Astrocyte of the spinal cord (primary cell): ENCODE data around the gene BRAT1.
"Not testable (repeated sequence)": the region's sequence is repeated elsewhere in the genome, so short reads cannot be mapped to it uniquely, and the experiment has no call there.

Source experiments
- DNase-seq: peaks from one replicate; pipeline ENCODE4 v3.0.0; 2011; ENCODE audit warnings: low read depth, low spot score
- H3K4me3 ChIP-seq: 2 replicates; pipeline ENCODE4 v1.5.1; 2011; ENCODE audit warnings: low read depth, mild to moderate bottlenecking, low read length, moderate library complexity
- in situ Hi-C: cut with HindIII; loops from 2 replicates; pipeline ENCODE4 v1.10.0; 2017; ENCODE audit warnings: low sequenced_read_pairs
- TF ChIP-seq, protein P1 (sequence below): IDR thresholded peaks from 2 replicates; pipeline ENCODE4 v1.5.1; 2012; ENCODE audit warnings: low read depth, mild to moderate bottlenecking, low read length, inconsistent platforms

BRAT1 gene

GRCh38 chr7:2541291-2542010, 13.9 kb downstream of the BRAT1 start:
- TF ChIP-seq, protein P1, sequence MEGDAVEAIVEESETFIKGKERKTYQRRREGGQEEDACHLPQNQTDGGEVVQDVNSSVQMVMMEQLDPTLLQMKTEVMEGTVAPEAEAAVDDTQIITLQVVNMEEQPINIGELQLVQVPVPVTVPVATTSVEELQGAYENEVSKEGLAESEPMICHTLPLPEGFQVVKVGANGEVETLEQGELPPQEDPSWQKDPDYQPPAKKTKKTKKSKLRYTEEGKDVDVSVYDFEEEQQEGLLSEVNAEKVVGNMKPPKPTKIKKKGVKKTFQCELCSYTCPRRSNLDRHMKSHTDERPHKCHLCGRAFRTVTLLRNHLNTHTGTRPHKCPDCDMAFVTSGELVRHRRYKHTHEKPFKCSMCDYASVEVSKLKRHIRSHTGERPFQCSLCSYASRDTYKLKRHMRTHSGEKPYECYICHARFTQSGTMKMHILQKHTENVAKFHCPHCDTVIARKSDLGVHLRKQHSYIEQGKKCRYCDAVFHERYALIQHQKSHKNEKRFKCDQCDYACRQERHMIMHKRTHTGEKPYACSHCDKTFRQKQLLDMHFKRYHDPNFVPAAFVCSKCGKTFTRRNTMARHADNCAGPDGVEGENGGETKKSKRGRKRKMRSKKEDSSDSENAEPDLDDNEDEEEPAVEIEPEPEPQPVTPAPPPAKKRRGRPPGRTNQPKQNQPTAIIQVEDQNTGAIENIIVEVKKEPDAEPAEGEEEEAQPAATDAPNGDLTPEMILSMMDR = no peak
- in situ Hi-C loops = no loop called here
- DNase-seq = no peak
- H3K4me3 ChIP-seq = no peak overlapping the region

- no peak overlapping the region for H3K4me3 ChIP-seq
- in situ Hi-C loops = no loop called here
- TF ChIP-seq, protein P1 = no peak
- DNase-seq = no peak
These were observed 14.7 kb downstream of the BRAT1 start for GRCh38 chr7:2540641-2541051.

DNA sequence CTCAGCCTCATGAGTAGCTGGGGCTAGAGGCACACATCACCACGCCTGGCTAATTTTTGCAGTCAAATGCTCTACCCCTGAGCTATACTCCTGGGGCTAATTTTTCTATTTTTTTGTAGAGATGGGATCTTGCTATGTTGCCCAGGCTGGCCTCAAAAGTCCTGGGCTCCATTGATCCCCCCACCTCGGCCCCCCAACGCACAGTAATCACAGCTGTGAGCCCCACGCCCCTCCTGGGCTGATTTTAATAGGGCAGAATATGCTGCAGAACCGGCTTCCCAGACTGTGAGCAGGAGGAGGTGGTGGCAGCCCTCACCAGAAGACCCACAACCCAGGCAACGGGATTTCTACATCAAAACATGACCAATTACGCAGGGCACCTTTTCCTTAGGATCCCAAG, 15.2 kb downstream of the BRAT1 start:
- TF ChIP-seq, protein P1 = no peak
- DNase-seq = no peak
- in situ Hi-C loops = no loop called here
- H3K4me3 ChIP-seq = no peak overlapping the region

- DNase-seq = no peak
- TF ChIP-seq, protein P1 = no peak
- in situ Hi-C loops = no loop called here
- no peak overlapping the region for H3K4me3 ChIP-seq
These were observed 16.1 kb downstream of the BRAT1 start for GRCh38 chr7:2539031-2539911.

GRCh38 chr7:2537981-2538851, 17.1 kb downstream of the BRAT1 start:
- TF ChIP-seq, protein P1 = no peak
- DNase-seq = no peak
- in situ Hi-C loops = no loop called here
- H3K4me3 ChIP-seq = no peak overlapping the region

DNA sequence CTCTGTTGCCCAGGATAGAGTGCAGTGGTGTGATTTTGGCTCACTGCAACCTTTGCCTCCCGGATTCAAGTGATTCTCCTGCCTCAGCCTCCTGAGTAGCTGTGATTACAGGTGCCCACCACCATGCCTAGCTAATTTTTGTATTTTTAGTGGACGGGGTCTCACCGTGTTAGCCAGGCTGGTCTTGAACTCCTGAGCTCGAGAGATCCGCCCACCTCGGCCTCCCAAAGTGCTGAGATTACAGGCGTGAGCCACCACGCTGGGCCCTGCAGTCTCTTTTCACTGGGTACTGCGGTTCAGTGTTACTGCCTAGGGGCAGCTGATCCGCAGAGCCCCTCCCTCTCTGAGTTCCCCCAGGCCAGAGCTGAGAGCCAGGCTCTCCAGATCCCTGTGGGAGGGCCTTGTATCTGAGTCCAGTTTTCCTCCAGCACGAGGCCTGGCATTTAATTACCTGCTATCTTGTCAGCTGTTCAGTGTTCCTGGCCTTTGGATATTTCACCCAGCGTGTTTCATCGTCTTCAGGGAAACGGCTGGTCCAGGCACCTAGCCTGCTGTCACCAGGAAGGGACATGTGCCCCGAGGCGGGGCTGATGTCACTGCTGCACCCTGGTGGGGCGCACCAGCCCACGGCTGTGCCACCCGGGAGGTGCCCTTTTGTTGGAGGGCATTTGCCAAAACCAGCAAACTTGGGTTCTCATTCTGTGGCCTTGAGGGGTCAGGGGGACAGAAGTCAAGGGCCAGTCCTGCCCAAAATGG, 19.3 kb downstream of the BRAT1 start:
- in situ Hi-C loops, DNase-seq, H3K4me3 ChIP-seq: not testable (repeated sequence)

DNA sequence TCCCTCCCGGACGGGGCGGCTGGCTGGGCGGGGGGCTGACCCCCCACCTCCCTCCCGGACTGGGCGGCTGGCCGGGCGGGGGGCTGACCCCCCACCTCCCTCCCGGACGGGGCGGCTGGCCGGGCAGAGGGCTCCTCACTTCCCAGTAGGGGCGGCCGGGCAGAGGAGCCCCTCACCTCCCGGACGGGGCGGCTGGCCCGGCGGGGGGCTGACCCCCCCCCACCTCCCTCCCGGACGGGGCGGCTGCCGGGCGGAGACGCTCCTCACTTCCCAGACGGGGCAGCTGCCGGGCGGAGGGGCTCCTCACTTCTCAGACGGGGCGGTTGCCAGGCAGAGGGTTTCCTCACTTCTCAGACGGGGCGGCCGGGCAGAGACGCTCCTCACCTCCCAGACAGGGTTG, 21.1 kb downstream of the BRAT1 start:
- H3K4me3 ChIP-seq, in situ Hi-C loops, DNase-seq: not testable (repeated sequence)

DNA sequence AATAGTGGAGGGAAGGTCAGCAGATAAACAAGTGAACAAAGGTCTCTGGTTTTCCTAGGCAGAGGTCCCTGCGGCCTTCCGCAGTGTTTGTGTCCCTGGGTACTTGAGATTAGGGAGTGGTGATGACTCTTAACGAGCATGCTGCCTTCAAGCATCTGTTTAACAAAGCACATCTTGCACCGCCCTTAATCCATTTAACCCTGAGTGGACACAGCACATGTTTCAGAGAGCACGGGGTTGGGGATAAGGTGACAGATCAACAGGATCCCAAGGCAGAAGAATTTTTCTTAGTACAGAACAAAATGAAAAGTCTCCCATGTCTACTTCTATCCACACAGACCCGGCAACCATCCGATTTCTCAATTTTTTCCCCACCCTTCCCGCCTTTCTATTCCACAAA, 21.8 kb downstream of the BRAT1 start:
- in situ Hi-C loops, H3K4me3 ChIP-seq, DNase-seq: not testable (repeated sequence)

GRCh38 chr7:2532816-2533215, 22.5 kb downstream of the BRAT1 start:
- H3K4me3 ChIP-seq, in situ Hi-C loops, DNase-seq: not testable (repeated sequence)

DNA sequence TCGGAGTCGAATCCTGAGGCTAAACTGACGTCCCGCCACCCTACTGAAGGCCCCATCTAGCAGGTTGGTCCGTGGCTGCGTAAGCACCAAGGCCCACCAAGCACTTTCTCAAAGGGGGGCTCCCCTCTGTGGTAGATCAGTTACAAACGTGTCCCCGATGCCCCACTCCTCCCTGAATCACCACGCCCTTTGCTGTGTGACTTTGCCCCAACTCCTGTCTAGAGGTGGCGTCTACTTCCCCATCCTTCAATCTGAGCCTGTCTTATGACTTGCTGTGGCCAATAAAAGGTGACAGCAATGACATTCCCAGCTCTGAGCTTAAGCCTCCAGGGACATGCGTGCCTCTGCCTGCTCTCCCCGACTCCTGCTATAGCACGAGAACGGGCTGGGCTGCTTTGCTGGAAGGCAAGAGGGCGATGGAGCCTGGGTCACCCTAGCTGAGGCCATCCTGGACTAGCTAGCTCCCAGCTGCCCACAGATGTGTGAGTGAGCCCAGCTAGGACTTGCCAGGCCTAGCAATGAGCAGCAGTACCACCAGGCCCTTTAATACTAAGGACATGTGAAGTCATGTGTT, 23.0 kb downstream of the BRAT1 start:
- in situ Hi-C loops, H3K4me3 ChIP-seq, DNase-seq: not testable (repeated sequence)
